IMR-90 (cell line): ENCODE results near the gene FGG.

Experiments used
- CTCF ChIP-seq: conservative IDR thresholded peaks from 2 replicates; pipeline ENCODE4 v1.5.1; 2012; ENCODE audit warnings: mild to moderate bottlenecking, low read depth, low read length, improper control_type of control experiment
- FOS ChIP-seq: fragments of 150-350 bp; IDR thresholded peaks from 2 replicates; pipeline ENCODE4 v1.6.1; 2016; ENCODE audit warnings: low read depth, low read length
- POLR2A ChIP-seq: IDR thresholded peaks from 2 replicates; pipeline ENCODE4 v1.6.1; 2012; ENCODE audit warnings: mild to moderate bottlenecking, low read depth, low read length
- RAD21 ChIP-seq: IDR thresholded peaks from 2 replicates; pipeline ENCODE4 v1.6.1; 2012; ENCODE audit warnings: low read length, improper control_type of control experiment
- RFX5 ChIP-seq: IDR thresholded peaks from 2 replicates; pipeline ENCODE4 v1.8.0; 2012; ENCODE audit warnings: low read depth, mild to moderate bottlenecking, low read length, moderate library complexity
- SMC3 ChIP-seq: fragments of 150-350 bp; IDR thresholded peaks from 2 replicates; pipeline ENCODE4 v1.6.1; 2016; ENCODE audit warnings: low read depth, mild to moderate bottlenecking, antibody characterized with exemption, low read length, moderate library complexity

GRCh38 chr4:154591890-154592289 lies 20.6 kb downstream of the FGG start:
- no peak for TF ChIP-seq CTCF
- no peak for TF ChIP-seq RFX5
- TF ChIP-seq RAD21, result no peak
- TF ChIP-seq SMC3, result no peak
- no peak for TF ChIP-seq FOS
- TF ChIP-seq POLR2A, result no peak
